ENCODE results near the gene ADARB2.

The ADARB2 gene

GRCh38 chr10:1686491-1686749, 50.9 kb downstream of the ADARB2 start:
- FAIRE-seq = no peak
- no peak for TF ChIP-seq POLR2A (IDR thresholded peaks at IDR 0.05; ENCODE audit: low read depth, low read length)
- no peak for DNase-seq (ENCODE audit: insufficient read length, low spot score)

DNA sequence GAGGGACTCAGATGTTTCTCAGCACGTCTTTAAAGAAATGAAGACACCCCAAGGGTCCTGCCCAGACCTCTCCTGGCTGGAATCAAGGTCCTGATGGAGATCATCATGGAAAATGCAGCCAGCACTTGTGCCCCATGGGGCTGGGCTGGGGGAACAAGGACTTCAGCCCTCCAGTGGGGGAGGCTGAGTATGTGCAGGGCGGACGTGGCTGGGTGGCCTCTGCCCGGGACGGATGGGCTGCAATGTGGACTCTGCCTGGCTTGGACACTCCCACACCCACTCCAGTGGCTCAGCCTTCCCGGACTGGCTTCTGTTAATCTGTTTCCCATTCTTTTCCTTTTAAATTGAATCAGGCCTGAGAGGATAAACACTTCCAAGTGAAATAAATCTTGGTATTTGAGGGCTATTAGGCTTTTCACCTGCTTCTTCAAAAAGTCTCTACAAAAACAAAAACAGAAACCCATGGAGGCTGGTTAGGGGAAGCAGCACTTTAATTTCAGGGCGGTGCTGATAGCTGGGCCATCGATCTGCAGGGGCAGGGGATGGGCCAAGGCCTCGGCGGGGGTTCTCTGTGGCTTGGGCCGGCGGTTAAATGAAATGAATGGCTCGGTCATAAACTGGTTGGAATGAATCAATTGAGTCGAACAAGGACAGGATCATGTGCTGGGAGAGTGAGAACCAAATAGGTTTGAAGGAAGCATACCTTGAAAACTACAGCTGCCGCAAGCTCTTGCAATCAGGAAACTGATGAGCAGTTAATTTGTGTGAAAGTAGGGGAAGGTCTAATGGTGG, 51.4 kb downstream of the ADARB2 start:
- no peak for TF ChIP-seq POLR2A (IDR thresholded peaks at IDR 0.05; ENCODE audit: low read depth, low read length)
- DNase-seq (ENCODE audit: insufficient read length, low spot score) (no peak), FAIRE-seq (no peak)

- FAIRE-seq = no peak
- no peak for DNase-seq (ENCODE audit: insufficient read length, low spot score)
- TF ChIP-seq POLR2A (IDR thresholded peaks at IDR 0.05; ENCODE audit: low read depth, low read length) = no peak
Observed at GRCh38 chr10:1684991-1685390, 52.3 kb downstream of the ADARB2 start.

GRCh38 chr10:1683649-1684048, 53.7 kb downstream of the ADARB2 start:
- FAIRE-seq (no peak), DNase-seq (ENCODE audit: insufficient read length, low spot score) (no peak)
- TF ChIP-seq POLR2A (IDR thresholded peaks at IDR 0.05; ENCODE audit: low read depth, low read length) = no peak

DNA sequence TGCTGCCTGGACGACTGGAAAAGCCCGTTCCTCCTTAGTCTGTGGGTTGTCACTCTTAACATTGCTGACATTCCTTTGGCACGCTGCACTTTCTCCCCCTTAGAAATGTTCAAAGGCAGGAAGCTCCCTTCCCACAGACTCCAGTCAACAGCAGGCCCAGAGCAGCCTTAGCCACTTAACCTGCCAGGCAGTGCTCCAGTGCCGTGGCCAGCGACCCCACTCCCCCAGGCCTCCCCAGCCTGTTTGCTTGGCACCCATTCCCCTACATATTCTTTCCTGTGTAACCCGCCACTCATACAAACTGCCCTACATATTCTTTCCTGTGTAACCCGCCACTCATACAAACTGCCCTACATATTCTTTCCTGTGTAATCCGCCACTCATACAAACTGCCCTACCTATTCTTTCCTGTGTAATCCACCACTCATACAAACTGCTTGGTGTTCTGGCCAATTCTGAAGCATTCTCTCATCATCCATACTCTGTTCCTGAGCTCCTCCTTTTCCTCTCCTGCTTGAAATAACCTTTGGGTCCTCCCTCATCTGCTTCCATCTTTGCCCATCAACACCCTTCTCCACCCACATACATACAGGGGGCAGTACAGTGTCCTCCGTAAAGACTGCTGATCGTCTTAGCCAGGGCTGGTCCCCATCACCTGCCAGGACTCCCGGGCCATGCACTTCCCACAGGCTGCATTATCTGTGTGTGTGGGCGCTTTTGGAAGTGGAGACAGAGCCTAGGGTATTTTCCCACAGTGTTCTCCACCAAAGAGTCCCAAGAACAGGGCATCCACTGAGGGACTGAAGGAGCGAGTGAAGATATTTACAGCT, 57.3 kb downstream of the ADARB2 start:
- TF ChIP-seq POLR2A (IDR thresholded peaks at IDR 0.05; ENCODE audit: low read depth, low read length) = no peak
- FAIRE-seq (no peak), DNase-seq (ENCODE audit: insufficient read length, low spot score) (no peak)

- no peak for TF ChIP-seq POLR2A (IDR thresholded peaks at IDR 0.05; ENCODE audit: low read depth, low read length)
- FAIRE-seq = no peak
Observed at GRCh38 chr10:1678084-1678483, 59.2 kb downstream of the ADARB2 start.

GRCh38 chr10:1677307-1677939, 59.9 kb downstream of the ADARB2 start:
- no peak for TF ChIP-seq POLR2A (IDR thresholded peaks at IDR 0.05; ENCODE audit: low read depth, low read length)
- DNase-seq (ENCODE audit: insufficient read length, low spot score) (no peak), FAIRE-seq (no peak)

More at GRCh38 chr10:1678084-1678483, 59.2 kb downstream of the ADARB2 start:
- no peak for DNase-seq (ENCODE audit: insufficient read length, low spot score)

DNA sequence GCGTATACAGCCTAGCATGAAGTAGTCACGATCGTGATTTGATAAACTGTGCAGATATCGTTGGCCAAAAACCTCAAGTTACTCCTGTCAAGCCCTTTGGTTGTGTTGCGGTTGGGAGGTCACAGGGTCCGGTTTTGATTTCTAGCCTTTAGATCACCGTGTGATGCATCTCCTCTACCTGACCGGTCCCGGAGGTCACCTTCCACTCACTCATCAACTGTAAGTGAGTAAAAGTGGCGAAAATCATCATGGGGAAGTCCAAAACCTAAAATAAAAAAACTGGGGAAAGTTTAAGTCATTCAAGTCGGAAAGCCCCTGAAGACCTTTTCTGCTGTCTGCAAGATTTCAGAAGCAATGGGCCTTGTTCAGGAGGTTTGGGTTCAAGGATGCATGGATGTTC, 62.8 kb downstream of the ADARB2 start:
- DNase-seq (ENCODE audit: insufficient read length, low spot score) (no peak), FAIRE-seq (no peak)
- TF ChIP-seq POLR2A (IDR thresholded peaks at IDR 0.05; ENCODE audit: low read depth, low read length) = no peak

- no peak for TF ChIP-seq POLR2A (IDR thresholded peaks at IDR 0.05; ENCODE audit: low read depth, low read length)
- DNase-seq (ENCODE audit: insufficient read length, low spot score) = no peak
- no peak for FAIRE-seq
Observed at GRCh38 chr10:1673568-1674345, 63.6 kb downstream of the ADARB2 start.

DNA sequence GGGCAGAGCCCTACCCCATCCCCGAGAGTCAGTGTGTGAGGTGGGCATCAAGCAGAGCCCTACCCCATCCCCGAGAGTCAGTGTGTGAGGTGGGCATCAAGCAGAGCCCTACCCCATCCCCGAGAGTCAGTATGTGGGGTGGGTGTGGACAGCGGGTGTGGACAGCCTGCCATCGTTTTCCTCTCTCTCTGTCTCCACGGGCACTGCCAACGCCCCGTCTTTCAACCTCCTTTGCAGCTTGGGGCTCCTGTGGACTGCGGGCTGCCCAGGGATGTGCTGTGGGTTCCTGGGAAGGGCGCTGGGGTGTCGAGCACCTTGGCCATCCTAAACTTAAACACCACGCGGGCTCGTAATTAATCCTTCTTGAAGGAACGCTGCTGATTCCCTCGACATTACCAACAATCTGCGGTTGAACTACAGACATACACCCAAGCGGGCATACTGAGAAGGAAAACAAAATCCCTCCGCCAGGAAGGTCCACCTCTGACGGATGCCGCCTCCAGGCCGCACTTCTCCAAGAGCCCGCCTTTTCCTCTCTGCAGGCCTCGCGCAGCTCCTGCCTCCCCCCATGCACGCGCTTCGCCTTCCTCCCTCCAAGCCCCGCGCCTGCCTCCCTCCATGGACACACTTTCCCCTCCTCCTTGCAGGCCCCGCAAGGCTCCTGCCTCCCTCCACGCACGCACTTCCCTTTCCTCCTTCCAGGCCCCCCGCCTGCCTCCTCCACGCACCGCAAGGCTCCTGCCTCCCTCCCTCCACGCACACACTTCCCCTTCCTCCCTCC, 65.1 kb downstream of the ADARB2 start:
- FAIRE-seq (no peak), DNase-seq (ENCODE audit: insufficient read length, low spot score) (no peak)
- TF ChIP-seq POLR2A (IDR thresholded peaks at IDR 0.05; ENCODE audit: low read depth, low read length) = no peak

DNA sequence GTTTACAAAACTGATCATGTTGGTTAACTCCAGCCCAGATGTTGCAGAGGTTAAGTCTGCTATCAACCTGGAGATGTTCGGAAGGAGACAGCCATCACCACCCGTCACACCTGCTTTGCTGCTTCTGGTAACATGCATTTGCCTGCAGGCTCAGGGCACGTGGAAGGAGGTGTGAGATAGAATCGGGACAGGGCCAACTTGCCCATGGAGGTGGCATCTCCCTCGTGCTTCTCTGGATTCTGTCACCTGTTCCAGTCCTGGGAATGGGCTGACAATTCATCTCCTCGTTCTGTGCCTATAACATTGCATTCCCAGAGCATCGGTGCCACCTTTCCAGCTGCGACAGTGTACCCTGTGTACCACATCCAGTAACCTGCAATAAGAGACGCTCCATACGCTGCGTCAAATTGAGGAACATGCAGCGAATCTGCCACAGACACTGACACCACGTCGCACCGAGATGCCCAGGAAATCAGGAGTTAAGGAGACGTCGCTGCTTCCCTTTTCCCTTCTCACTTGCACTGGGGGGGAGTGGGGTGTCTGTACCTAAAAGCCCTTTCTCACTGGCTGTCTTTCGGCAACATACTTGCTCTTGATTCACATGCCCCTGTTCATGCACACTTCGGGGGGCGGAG, 65.8 kb downstream of the ADARB2 start:
- no peak for TF ChIP-seq POLR2A (IDR thresholded peaks at IDR 0.05; ENCODE audit: low read depth, low read length)
- DNase-seq (ENCODE audit: insufficient read length, low spot score) (no peak), FAIRE-seq (no peak)

GRCh38 chr10:1670541-1671365, 66.6 kb downstream of the ADARB2 start:
- DNase-seq (ENCODE audit: insufficient read length, low spot score) = no peak
- no peak for FAIRE-seq
- TF ChIP-seq POLR2A (IDR thresholded peaks at IDR 0.05; ENCODE audit: low read depth, low read length) = no peak
